DMS79 treated with DMSO at 0.1 percent for 48 hours (cell line): Measurements from ENCODE around the gene OPRM1.

Source experiments
- DNase-seq: peaks from one replicate; lab custom pipeline; 2025; lab: John Stamatoyannopoulos, UW

The OPRM1 gene

DNA sequence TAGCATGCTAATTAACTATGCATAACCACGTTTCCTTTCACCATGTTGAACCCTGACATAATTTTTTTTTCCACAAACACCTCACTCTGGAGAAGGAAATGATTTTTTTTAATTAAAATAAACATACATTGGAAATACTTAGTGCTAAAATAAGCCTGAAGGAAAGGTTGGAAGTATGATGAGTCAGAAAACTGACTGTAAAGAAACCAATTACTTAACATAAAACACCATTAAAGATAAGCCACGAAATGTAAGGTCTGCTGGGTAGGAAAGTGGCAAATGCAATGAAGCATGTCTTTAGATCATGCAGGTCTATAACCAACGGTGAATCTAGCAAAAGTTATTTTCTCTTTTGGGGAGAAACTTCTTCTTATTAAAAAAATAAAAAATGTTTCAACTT, 47.5 kb downstream of the OPRM1 start:
- DNase-seq = no peak

DNA sequence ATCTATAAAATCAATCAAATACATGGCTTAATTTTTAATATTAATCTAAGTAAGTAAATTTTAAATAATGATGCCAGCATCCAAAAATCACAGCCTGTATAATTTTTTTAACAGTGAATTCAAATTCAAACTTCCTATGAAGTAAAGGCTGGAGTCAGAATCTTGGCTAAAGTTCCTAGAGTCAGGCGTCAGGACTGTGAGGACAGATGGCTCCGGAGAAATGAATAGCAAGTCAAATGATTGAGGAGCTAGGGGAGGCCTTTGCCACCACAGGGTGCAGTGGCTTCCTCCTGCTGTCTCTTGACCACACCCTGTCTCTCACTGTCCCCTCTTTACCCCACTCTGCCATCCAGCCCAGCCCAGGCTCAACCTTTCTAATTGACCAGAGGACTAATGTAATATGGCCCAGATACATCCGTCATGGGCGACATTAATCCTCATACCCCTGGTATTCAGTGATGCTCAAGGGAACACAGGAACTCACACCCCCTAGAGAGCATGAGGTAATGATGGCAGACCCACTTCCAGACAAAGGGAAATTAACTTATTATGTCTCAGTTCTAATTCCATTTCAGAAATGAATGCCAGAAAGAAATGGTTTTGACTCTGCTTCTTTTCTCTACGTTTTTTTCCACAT, 53.4 kb downstream of the OPRM1 start:
- no peak for DNase-seq

DNA sequence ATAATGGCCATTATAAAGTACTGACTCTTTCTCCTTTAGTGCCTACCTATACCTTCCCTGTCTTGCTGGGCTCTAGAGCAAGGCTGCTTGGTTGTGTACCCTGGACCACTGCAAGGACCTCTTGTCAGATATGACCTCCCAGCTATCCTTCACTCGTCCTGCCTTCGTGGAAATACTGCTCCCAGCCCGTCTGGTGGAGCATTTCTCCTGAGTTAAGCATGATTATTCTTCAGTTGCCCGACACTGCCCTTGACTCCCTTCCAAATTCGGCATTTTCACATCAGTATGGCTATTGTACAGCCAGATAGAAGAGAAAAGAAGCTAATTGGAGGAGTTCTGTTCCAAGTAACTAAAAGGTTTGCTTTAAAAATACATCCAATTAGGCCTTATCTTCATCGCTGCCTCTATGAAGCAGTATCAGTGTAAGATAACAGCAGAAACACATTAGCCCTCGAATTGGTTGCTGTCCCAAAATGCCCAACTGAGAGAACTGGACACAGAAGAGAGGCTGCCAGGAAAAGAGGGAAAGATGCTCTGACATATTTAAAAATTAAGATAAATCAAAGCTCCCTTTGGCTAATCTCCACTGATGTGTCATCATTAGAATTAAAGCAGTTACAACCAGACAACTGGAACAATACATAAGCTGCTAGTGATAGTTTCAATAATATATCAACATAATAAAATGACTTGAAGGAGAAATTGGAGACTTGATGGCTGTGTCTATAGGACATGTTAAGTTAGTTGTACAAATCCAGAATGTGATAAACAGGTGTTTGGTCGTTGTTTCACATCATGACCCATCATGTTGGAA, 54.4 kb downstream of the OPRM1 start:
- DNase-seq = no peak

DNA sequence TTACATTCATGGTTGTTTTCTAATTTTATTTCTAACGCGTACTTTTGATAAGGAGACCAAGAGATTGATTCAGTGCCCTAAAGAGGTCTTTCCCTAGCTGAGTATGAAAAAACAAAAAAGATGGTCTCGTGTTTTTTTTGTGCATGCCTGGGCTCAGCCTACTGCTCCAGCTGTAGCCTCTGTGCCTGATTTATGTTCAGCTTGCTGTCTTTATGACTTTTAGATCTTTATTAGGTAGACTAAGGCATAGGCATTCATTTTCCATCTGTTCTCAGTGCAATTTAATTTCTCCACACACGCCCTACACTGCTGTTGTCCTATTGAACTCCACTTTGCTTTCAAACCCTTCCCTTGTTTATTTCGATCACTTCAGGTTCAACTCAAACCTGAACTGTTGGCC, 56.5 kb downstream of the OPRM1 start:
- no peak for DNase-seq

DNA sequence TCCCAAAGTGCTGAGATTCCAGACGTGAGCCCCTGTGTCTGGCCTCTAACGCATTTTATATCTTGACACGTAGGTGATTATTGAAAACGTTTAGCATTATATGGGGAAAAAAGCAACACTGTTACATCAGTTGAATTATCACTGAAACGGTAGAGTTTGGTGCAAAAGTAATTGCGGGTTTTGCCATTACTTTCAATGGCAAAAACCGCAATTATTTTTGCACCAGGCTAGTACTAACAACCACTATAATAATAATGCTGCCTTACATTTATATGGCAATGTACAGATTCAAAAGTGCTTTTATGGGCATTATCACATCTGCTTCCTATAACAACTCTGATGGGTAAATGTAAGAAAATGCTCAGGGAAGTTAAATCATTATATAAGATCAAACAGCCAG, 57.3 kb downstream of the OPRM1 start:
- DNase-seq = no peak

DNA sequence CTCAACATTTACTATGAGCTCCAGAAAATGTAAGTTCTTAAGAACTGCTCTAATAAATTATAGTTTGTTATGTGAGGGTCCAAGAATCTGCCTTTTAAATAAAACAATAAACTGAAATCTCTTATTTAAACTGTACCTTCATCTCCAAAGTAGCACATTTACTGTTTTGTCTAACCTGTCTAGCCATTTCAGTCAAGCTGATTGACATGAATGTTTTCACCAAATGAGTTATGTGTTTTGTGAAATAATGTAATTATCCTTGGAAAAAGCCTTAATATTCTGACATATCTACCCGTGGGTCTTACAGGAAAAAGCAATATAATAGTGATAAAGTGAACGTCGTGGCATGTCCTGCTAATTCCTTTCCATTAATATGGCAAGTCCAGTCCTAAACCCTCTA, 57.8 kb downstream of the OPRM1 start:
- no peak for DNase-seq

DNA sequence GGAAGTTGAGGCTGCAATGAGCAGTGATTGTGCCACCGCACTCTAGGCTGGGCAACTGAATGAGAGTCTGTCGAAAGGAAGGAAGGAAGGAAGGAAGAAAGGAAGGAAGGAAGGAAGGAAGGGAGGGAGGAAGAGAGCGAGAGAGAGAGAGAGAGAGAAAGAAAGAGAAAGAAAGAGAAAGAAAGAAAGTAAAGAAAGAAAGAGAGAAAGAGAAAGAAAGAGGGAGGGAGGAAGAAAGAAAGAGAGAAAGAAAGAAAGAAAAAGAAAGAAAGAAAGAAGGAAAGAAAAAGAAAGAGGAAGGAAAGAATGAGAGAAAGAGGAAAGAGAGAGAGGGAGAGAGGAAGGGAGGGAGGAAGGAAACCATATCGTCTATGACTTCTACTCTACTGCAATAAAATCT, 60.2 kb downstream of the OPRM1 start:
- DNase-seq = no peak

DNA sequence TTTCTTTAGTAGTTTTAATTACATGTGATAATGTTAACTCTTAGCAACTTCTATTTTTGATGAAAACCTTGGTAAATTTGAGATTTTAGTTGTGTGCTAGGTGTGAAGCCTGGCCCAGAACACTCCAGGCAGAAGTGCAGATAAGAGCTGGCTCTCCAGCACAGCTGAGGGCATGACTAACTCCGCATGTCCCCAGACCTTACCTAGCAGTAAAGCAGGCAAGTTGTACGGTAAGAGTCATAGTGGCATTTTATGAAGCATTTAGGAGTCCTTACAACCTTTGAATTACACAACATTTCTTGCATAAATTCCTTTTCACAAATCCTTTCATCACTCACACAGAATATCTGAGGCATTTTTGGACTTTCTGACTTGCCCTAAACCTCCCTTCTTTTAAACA, 67.2 kb downstream of the OPRM1 start:
- no peak for DNase-seq

DNA sequence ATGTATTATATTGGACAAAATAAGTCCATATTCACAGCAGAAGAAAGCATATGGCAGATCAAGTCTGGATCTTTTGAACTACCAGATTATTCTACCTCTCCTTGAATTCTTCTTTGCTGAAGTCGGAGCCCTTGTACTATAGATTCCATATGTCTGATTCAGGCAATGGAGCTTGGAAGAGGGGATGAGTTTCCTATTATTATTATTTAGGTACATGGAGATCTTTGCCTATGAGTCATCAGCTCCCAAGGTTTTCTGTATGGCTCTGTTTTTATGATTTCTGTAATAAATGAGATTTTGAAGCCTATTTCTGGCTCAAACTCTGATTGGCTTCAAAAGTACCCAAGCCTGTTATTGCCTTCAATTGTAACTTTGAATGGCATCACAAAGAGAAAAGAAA, 72.0 kb downstream of the OPRM1 start:
- no peak for DNase-seq

DNA sequence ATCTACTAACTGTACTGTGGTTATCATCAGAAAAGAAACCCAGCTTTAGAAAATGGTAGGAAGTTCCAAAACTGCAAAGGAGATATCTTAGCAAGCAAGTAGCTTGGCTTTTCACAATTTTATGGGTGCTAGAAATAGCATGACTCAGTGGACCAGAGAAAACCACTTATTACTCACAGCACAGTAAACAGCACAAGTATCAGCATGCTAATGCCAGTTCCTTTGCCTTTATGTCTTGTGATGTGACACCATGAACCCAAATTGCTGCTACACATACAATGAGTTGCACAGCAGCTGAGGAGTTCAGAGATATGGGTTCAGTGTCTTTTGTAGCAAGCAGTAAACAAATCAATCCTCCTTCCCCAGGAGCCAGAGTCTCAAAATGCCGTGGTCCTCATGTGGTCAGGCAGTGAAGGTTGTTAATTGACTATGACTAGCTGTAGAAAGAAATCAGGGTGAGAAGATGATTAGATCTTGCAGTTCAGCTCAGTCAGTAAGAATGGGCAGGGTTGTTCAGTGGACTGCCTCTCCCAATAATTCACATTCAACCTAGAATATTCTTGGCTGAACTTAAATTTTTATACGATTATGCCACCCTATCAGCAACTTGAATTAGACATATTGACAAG, 73.3 kb downstream of the OPRM1 start:
- DNase-seq = no peak

DNA sequence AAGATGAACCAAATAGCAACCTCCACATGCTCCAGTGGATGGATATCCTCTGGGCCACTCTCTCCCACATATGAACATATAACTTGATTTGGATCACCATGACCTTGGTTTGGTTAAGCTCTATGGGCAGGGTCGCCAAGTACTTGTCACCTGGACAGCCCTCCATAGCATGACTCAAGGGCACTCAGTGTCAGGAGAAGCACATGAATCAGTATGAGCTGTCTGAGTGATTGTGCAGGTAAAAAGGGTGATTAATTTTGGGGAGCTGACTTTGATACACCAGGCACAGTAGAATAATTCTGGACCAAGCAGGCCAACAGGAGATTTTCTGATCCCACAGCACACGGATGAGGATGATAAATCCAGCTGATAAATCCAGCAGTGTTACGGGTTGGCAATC, 74.4 kb downstream of the OPRM1 start:
- DNase-seq = no peak

DNA sequence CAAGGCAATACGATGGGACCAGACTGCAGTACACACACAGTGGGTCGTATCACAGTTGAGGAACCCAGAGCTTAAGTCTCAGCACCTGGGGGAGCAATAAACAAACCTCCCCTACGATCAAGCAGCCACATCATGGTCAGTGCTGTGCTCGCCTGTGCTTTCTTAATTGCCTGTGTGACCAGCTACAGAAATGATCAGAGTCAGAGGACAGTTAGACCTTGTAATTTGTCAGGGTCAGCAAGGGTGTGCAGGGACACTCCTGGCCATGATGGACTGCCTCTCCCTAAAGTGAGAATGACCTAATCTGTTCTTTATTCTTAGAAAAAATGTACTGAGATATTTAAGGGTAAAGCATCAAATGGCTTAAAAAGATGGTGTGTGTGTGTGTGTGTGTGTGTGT, 78.4 kb downstream of the OPRM1 start:
- DNase-seq = no peak

DNA sequence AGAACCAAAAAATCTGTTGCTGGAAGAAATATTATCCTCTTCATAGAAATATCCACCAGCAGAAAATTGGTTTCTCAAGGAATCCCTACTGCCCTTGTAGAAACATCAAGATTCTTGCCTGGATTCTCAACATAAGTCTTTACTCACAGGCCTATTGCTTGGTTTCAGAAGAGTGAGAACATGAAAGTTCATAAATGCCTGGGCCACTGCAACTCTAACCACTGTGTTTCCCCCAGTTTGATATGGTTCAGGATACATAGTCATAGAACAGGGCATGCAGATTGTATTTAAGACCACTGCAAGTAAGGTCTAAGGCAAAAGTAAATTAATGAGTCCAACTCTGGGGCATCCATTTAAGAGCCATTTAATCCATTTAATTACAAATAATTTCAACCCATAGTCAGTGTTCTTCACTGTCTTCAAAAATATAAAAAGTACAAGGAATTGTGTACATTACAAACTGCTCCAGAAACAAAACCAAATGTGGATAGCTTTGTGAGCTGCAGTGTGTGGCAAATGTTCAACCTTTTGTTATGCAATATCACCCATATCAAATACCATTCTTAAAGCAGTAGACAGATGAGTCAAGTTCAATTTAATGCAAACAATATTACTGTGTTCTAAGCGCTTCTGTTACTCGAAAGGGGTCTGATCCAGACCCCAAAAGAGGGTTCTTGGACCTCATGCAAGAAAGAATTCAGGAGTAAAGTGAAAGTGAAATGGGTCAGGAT, 83.3 kb downstream of the OPRM1 start:
- no peak for DNase-seq

DNA sequence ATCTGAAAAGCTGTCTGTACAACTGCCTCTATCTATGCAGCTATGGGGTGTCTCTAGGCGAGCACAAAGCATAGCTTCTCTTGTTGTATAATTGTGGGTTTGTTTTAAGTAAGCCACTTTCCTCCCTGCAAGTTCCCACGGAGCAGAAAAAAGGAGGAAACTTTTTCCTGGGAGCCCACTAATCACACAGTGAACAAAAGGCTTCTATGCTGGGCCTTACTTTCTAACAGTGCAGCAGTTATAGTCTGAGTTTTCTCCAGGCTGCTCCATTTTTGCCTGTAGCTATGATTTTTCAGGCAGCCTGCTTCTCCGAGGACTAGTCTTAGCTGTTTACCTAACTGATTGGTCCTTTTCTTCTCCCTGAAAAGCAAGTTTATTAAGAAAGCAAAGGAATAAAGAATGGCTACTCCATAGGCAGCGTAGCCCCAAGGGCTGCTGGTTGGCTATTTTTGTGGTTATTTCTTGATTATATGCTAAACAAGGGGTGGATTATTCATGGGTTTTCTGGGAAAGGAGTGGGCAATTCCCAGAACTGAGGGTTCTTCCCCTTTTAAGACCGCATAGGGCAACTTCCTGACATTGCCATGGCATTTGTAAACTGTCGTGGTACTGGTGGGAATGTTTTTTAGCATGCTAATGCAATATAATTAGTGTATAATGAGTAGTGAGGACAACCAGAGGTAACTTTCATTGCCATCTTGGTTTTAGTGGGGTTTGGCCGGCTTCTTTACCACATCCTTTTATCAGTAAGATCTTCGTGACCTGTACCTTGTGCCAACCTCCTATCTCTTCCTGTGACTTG, 84.3 kb downstream of the OPRM1 start:
- no peak for DNase-seq

DNA sequence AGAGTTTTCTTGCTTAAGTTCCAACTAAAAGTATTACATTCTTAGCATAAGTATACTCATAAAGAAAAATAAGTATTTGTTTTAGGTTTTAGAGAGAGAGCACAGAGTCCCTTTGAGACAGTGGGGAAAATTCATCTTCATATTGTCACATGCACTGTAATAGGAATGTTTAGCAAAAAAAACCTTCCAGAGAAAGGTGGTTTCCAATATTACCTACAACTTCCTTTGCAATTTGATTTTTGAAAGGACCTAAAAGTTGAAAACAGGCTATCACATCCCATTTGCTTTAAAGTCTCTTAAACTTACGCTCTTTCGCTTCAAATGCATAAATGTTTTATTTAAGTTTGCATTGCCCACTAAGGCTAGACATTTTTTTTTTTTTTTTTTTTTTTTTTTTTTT, 86.4 kb downstream of the OPRM1 start:
- no peak for DNase-seq

DNA sequence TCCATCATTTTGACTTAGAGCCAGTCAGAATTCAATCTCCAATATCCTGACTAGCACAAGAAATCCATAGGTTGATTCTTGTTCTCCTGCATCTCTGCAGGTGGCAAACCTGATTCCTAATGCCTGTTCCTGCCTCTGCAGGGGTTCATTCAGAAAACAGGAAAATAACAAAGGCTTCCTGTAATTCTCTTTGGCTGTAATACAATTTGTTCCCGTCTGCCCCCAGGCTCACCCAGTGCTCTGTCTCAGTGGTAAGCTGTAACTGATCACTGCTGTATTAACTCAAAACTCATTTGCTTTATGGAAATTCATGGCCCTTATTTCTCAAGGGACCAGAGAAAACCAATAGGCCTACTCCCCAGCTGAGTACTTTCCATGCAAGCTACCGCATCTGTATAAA, 88.6 kb downstream of the OPRM1 start:
- DNase-seq = no peak

DNA sequence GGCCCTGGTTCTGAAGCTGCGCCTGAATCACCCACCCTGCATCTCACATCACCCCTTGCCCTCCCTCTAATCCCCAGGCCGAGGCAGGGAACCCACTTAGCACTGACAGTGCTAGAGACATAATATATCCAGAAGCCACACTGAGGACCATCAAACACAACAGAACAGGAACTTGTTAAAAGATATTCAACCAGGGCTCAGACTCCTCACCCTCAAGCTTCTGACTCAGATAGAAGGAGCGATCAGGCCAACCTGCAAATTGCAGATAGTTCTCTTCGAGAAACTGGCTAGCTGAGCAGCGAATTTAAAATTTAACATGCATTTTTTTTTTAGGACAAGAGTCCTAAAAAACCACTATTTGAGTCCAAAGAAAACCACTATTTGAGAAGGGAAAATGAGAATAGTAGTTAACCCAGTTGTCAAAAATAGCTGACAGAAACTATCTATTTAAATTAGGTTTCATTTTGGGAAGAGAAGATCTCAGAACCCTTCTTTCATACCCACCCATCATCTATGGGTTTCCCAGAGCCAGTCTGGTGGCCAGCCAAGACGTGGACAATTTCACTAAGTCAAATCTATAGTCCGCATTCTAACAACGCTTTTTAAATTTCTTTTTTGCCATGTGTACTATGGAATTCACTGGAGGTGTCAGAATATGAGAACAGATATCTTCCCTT, 95.6 kb downstream of the OPRM1 start:
- no peak for DNase-seq

DNA sequence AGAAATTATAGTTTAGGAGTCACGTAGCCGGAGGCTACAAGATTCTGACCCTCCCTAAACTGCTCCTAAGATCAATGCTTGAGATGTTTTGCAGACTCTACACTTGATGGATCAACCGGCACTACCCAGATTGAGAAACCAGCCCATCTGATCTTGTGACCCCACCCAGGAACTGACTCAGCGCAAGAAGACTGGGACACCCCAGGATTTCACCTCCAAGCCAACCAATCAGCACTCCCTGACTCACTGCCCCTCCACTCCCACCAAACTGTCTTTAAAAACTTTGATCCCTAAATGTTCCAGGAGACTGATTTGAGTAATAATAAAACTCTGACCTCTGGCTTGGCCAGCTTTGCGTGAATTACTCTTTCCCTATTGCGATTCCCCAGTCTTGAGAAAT, 99.8 kb downstream of the OPRM1 start:
- no peak for DNase-seq

DNA sequence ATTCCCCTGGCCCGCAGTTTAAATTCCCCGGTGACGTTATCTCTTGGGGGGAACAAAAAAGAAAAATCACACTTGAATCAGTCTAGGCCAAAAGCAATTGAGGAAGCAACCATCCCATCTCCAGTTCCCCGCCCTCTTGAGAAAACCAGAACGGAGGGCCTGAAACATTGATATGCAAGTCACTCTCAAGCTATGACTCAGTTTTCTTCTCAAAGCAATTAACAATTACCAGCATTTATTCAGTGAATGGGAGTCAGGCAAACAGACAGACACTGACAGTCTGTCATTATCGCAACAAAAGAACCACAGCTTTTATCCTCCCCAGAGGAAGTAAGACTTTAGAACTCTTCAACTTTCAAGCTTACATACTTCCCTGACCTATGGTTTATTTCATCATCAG, 100.9 kb downstream of the OPRM1 start:
- DNase-seq = no peak

DNA sequence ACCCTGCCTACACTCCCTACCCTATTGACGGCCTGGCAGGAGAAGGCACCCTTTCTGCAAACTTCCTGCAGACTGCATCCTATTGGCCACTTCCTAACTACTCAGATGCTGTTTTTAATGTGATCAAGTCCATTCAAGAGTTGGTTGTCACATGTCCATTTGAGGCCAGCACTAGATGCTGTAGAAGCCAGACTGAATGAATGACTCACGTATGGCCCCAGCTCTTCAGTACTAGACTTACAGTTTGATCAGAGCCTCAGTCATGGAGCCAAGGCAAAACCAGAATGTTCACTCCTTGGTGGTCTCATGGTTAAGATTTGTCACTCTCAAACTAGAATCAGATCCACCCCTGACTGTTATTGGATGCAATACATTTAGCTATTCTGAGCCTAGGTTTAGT, 101.7 kb downstream of the OPRM1 start:
- DNase-seq = no peak

DNA sequence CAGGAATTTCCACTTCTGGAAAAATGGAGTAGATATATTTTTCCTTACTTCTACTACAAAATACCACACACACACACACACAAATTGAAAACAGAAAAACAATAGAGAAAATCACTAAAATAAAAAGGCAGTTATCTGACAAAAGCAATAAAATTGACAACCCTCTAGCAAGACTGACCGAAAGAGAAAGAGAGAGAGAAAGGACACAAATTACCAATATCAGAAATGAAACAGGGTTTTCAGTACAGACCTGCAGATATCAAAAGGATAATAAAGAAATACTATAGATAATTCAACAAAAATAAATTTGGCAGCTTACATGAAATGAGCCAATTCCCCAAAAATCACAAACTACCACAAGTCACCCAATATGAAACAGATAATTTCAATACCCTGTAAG, 104.7 kb downstream of the OPRM1 start:
- DNase-seq = no peak
